Measurements from ENCODE around the gene TM9SF3.

The TM9SF3 gene

DNA sequence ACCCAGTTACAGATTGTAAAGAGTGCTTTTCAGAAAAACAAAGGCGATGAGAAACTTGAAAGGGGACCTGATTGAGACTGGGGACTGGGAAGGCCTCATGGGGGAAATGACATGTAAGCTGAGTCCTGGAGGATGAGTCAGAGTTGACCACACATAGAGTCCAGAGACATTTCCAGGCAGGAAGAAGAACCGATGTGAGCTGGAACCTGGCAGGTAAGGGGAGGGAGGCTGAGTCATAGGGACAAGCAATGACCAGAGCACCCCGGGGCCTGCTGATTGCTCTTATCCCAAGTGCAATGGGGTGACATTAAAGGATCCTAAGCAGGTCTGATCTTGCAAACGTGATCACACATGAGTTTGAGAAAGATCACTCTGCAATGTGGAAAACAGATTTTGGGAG is 84.8 kb downstream of the TM9SF3 start:
- TF ChIP-seq, protein P1, sequence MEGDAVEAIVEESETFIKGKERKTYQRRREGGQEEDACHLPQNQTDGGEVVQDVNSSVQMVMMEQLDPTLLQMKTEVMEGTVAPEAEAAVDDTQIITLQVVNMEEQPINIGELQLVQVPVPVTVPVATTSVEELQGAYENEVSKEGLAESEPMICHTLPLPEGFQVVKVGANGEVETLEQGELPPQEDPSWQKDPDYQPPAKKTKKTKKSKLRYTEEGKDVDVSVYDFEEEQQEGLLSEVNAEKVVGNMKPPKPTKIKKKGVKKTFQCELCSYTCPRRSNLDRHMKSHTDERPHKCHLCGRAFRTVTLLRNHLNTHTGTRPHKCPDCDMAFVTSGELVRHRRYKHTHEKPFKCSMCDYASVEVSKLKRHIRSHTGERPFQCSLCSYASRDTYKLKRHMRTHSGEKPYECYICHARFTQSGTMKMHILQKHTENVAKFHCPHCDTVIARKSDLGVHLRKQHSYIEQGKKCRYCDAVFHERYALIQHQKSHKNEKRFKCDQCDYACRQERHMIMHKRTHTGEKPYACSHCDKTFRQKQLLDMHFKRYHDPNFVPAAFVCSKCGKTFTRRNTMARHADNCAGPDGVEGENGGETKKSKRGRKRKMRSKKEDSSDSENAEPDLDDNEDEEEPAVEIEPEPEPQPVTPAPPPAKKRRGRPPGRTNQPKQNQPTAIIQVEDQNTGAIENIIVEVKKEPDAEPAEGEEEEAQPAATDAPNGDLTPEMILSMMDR (IDR thresholded peaks at IDR 0.05) = no peak

DNA sequence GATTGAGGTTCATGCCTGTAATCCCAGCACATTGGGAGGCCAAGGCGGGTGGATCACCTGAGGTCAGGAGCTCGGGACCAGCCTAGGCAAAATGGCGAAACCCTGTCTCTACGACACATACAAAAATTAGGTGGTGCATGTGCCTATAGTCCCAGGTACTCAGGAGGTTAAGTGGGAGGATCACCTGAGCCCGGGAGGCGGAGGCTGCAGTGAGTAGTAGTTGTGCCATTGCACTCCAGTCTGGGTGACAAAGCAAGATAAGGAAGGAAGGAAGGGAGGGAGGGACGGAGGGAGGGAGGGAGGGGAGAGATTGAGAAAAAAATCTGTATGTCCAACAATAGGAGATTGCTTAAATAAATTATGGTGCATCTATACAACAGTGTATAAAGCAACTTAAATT is 86.3 kb downstream of the TM9SF3 start:
- TF ChIP-seq, protein P1 (IDR thresholded peaks at IDR 0.05) = no peak

DNA sequence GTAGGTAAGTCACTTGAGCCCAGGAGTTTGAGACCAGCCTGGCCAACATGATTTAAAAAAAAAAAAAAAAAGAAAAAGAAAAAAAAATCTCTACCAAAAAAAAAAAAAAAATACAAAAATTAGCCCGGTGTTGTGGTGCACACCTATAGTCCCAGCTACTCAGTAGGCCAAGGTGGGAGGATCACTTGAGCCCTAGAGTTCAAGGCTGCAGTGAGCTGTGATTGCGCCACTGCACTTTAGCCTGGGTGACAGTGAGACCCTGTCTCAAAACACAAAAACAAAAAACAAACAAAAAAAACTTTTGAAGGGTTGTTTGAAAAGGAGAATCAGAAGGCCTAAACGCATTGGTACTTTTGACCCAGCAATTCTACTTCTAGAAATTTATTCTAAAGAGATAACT is 86.8 kb downstream of the TM9SF3 start:
- TF ChIP-seq, protein P1 (IDR thresholded peaks at IDR 0.05) = no peak

DNA sequence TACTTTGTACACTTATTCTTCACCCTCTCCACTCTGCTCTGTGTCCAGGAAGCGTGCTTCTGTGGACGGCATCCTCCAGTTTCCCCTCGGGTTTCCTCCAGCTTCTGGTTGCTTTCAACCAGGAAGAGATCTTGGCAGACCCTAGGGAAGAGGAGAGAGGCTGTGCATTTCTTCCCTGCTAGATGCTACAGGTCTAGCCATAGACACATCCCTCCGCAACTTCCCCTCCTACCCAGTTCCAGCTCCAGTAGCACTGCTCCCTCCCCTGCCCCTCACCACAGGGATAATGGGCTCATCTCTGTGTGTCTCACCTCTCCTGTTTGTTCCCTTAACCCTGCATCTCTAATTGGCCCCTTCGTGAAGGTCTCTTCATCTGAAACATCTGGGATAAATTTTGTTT is 89.4 kb downstream of the TM9SF3 start:
- TF ChIP-seq, protein P1 (IDR thresholded peaks at IDR 0.05) = no peak

DNA sequence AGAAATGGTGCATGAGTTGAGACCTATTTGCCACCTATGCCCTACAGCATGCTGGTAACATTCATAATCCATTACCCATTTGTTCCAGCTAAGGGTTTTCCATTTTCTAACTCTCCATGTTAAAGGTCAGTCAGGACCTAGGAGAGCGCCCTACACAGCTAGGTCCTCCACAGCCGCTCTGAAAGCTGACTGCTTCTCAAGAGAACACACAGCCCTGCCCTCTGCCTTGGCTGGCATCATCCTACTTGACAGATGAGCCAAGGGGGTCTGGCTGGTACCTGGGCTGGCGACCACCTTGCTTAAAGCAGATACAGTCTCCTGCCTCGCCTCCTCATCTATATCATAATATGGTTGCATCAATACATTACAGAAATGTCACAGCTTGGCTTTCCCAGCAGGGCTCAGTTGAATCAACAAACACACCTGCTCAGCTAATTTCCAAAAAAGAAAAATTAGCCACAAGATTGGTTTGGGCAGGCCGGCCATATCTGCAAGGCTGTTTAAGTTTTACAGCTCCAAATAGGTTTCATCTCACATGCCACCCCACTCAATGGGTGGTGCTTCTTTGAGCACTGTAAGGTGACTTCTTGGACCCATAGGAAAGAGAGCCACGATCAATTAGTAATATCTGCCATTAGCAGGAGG is 90.4 kb downstream of the TM9SF3 start:
- TF ChIP-seq, protein P1 (IDR thresholded peaks at IDR 0.05) = no peak

DNA sequence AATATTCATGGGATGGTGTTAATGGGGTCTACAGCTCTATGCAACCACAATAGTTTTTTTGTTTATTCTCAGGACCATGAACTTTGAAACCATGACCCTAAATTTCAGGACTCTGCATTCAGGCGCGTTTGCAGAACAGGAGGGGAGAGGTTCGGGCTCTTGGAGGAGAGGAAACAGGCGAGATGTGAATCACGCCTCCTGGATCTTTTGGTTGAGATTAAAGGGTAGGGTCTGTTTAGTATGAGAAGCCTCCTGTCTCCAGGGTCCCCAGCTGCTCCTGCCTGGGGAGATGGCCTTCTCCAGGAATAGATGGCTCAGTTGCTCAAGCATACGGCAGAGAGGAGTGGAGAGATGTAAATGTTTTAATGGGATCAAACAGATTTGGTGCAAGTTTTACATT is 91.3 kb downstream of the TM9SF3 start:
- TF ChIP-seq, protein P1 (IDR thresholded peaks at IDR 0.05) = no peak

DNA sequence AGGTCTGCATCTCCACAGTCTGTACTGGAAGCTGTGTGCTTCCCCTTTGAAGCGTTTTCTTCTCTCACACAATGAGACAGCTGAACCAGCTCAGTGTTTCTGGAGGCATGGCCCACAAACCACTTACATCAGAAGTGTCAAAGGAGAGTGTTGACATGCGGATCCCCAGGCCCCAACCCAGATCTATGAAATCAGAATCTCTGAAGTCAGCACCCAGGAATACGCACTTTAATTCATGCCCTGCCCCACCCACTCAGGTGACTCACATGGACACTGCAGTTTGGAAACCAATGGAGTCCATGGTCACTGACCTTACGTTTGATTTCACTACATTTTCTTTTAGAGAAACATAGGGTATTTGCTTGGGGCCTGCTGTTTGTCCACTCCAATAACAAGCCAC is 92.1 kb downstream of the TM9SF3 start:
- TF ChIP-seq, protein P1 (IDR thresholded peaks at IDR 0.05) = no peak
